Measurements from ENCODE around the gene TMC8.
A peak's percentile ranks its signal among the peaks of the same experiment; 100 is the strongest.

The TMC8 gene

GRCh38 chr17:78135858-78136500, 5.4 kb downstream of the TMC8 start:
- TF ChIP-seq RAD21 (IDR thresholded peaks at IDR 0.05; ENCODE audit: low read depth): no peak
- no peak for TF ChIP-seq MAX (IDR thresholded peaks at IDR 0.05)
- TF ChIP-seq CREB1 (IDR thresholded peaks at IDR 0.05; ENCODE audit: low read depth): no peak
- TF ChIP-seq TEAD4 (IDR thresholded peaks at IDR 0.05): no peak
- TF ChIP-seq FOXM1 (IDR thresholded peaks at IDR 0.05; ENCODE audit: borderline replicate concordance, low read depth): no peak

GRCh38 chr17:78137392-78138203, 7.0 kb downstream of the TMC8 start:
- 0 out of 2 replicates have a peak, but pooled peaks have one; percentile 11 for TF ChIP-seq YY1 (IDR thresholded peaks at IDR 0.05; ENCODE audit: low read depth)
- TF ChIP-seq RAD21 (IDR thresholded peaks at IDR 0.05; ENCODE audit: low read depth): peak; percentile 50; the same call in 1 of the 2 replicates
- TF ChIP-seq EP300 (IDR thresholded peaks at IDR 0.05; ENCODE audit: borderline replicate concordance): peak; percentile 34; the same call in 1 of the 2 replicates
- TF ChIP-seq, protein P1, sequence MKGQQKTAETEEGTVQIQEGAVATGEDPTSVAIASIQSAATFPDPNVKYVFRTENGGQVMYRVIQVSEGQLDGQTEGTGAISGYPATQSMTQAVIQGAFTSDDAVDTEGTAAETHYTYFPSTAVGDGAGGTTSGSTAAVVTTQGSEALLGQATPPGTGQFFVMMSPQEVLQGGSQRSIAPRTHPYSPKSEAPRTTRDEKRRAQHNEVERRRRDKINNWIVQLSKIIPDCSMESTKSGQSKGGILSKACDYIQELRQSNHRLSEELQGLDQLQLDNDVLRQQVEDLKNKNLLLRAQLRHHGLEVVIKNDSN (IDR thresholded peaks at IDR 0.05): no peak
- TF ChIP-seq ZBTB7A (IDR thresholded peaks at IDR 0.05; ENCODE audit: low read depth): no peak
- TF ChIP-seq TAF1 (IDR thresholded peaks at IDR 0.05; ENCODE audit: low read depth): no peak
- TF ChIP-seq CEBPB (IDR thresholded peaks at IDR 0.05): no peak
- peak; percentile 79 for TF ChIP-seq EGR1 (IDR thresholded peaks at IDR 0.05)
- TF ChIP-seq CREB1 (IDR thresholded peaks at IDR 0.05; ENCODE audit: low read depth): no peak
- no peak for TF ChIP-seq NFIC (IDR thresholded peaks at IDR 0.05)
- TF ChIP-seq TCF12 (IDR thresholded peaks at IDR 0.05; ENCODE audit: low read depth): peak; percentile 53
- TF ChIP-seq FOXM1 (IDR thresholded peaks at IDR 0.05; ENCODE audit: borderline replicate concordance, low read depth): no peak
- peak; percentile 65 for TF ChIP-seq TEAD4 (IDR thresholded peaks at IDR 0.05)
- TF ChIP-seq MAX (IDR thresholded peaks at IDR 0.05): peak; percentile 44; the same call in 1 of the 2 replicates
- TF ChIP-seq, protein P2, sequence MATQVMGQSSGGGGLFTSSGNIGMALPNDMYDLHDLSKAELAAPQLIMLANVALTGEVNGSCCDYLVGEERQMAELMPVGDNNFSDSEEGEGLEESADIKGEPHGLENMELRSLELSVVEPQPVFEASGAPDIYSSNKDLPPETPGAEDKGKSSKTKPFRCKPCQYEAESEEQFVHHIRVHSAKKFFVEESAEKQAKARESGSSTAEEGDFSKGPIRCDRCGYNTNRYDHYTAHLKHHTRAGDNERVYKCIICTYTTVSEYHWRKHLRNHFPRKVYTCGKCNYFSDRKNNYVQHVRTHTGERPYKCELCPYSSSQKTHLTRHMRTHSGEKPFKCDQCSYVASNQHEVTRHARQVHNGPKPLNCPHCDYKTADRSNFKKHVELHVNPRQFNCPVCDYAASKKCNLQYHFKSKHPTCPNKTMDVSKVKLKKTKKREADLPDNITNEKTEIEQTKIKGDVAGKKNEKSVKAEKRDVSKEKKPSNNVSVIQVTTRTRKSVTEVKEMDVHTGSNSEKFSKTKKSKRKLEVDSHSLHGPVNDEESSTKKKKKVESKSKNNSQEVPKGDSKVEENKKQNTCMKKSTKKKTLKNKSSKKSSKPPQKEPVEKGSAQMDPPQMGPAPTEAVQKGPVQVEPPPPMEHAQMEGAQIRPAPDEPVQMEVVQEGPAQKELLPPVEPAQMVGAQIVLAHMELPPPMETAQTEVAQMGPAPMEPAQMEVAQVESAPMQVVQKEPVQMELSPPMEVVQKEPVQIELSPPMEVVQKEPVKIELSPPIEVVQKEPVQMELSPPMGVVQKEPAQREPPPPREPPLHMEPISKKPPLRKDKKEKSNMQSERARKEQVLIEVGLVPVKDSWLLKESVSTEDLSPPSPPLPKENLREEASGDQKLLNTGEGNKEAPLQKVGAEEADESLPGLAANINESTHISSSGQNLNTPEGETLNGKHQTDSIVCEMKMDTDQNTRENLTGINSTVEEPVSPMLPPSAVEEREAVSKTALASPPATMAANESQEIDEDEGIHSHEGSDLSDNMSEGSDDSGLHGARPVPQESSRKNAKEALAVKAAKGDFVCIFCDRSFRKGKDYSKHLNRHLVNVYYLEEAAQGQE (IDR thresholded peaks at IDR 0.05; ENCODE audit: low read depth): no peak

DNA sequence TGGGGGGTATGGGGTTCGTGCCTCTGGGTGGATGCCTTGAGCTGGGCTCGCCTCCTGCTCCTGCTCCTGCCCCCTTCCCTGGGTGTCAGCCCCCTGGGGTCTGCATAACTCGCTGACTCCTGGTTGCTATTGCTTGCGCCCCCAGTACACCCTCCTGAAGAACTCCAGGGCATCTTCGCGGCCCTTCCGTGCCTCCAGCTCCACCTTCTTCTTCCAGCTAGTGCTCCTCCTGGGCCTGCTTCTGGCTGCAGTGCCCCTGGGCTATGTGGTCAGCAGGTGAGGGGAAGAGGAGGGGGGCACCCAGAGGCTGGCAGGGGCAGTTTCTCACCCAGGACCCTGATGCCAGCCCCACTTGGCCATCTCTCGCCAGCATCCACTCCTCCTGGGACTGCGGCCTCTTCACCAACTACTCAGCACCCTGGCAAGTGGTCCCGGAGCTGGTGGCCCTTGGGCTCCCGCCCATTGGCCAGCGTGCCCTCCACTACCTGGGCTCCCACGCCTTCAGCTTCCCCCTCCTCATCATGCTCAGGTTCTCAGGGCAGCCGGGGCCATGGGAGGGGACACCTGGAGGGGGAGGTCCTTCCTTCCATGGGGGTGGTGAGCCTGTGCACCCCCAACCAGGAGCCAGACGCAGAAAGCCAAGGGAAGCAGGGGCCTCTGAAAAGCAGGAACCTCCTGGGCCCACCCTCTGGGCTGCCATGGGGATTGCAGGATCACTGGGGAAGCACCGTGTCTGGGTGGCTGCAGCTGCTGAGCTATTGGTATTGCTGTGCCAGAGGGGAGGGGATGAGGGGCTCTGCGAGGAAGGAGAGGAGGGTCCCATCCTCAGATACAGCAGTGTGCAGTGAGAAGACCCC, 7.9 kb downstream of the TMC8 start:
- TF ChIP-seq EGR1 (IDR thresholded peaks at IDR 0.05) (no peak), MAX (IDR thresholded peaks at IDR 0.05) (no peak), CREB1 (IDR thresholded peaks at IDR 0.05; ENCODE audit: low read depth) (no peak), TAF1 (IDR thresholded peaks at IDR 0.05; ENCODE audit: low read depth) (no peak), CEBPB (IDR thresholded peaks at IDR 0.05) (no peak), NFIC (IDR thresholded peaks at IDR 0.05) (no peak), TEAD4 (IDR thresholded peaks at IDR 0.05) (no peak), FOXM1 (IDR thresholded peaks at IDR 0.05; ENCODE audit: borderline replicate concordance, low read depth) (no peak), EP300 (IDR thresholded peaks at IDR 0.05; ENCODE audit: borderline replicate concordance) (no peak), RAD21 (IDR thresholded peaks at IDR 0.05; ENCODE audit: low read depth) (no peak), YY1 (IDR thresholded peaks at IDR 0.05; ENCODE audit: low read depth) (no peak), ZBTB7A (IDR thresholded peaks at IDR 0.05; ENCODE audit: low read depth) (no peak), TCF12 (IDR thresholded peaks at IDR 0.05; ENCODE audit: low read depth) (no peak)
- TF ChIP-seq, protein P1 (IDR thresholded peaks at IDR 0.05): no peak
- TF ChIP-seq, protein P2 (IDR thresholded peaks at IDR 0.05; ENCODE audit: low read depth): no peak

Measured in Ishikawa (cell line).